SJSA1 (cell line): ENCODE data around the gene CREM. TPM values are rescaled to one million over a fixed set of nuclear protein-coding genes. Genes with fewer than 3 reads are reported as not detected.

Experiments
- DNase-seq, 2 experiments: peaks; one replicate each; pipeline ENCODE4 v3.0.0-alpha.2; 2015 to 2020; ENCODE audit warnings: low spot score in 2 of 2, low read depth in 1 of 2
- H3K27ac ChIP-seq: fragments of 250-450 bp; sonication (Bioruptor Pico); 2 replicates; pipeline ENCODE4 v1.5.1; 2020; ENCODE audit warnings: mild to moderate bottlenecking, moderate library complexity
- H3K27me3 ChIP-seq: fragments of 250-450 bp; sonication (Bioruptor Pico); replicated peaks from 2 replicates; pipeline ENCODE4 v1.5.1; 2020; ENCODE audit warnings: mild to moderate bottlenecking, moderate library complexity
- H3K36me3 ChIP-seq: fragments of 250-450 bp; sonication (Bioruptor Pico); 2 replicates; pipeline ENCODE4 v1.5.1; 2020; ENCODE audit warnings: mild to moderate bottlenecking
- H3K4me1 ChIP-seq: fragments of 250-450 bp; sonication (Bioruptor Pico); replicated peaks from 2 replicates; pipeline ENCODE4 v1.6.1; 2021; ENCODE audit warnings: mild to moderate bottlenecking
- H3K4me3 ChIP-seq: fragments of 250-450 bp; sonication (Bioruptor Pico); 2 replicates; pipeline ENCODE4 v1.5.1; 2020; ENCODE audit warnings: mild to moderate bottlenecking
- H3K9me3 ChIP-seq: fragments of 250-450 bp; sonication (Bioruptor Pico); replicated peaks from 2 replicates; pipeline ENCODE4 v1.5.1; 2020; ENCODE audit warnings: mild to moderate bottlenecking
- total RNA-seq: library from RNA; depleted of rRNA; stranded (reverse); fragments of >200 nt; shearing (Covaris generic); gene quantifications from 2 replicates; pipeline ENCODE4 v1.2.3, GENCODE V29; 2014

The CREM gene
- total RNA-seq, 1 experiment from 2014 or later, result 38.6 TPM

DNA sequence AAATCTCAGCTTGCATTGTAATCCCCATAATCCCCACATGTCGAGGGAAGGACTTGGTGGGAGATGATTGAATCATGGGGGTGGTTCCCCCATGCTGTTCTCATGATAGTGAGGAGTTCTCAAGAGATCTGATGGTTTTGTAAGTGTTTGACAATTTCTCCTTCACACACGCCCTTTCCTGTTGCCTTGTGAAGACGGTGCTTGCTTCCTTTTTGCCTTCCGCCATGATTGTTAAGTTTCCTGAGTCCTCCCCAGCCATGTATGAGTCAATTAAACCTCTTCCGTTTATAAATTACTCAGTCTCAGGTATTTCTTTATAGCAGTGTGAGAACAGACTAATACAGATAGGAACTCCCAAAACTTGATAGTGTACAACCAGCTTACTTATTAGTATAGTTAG is 98.6 kb downstream of the CREM start:
- no peaks in the 10 kb centered on the region for H3K36me3 ChIP-seq
- H3K4me3 ChIP-seq, result no peak overlapping the region
- H3K9me3 ChIP-seq, result no peaks in the 10 kb centered on the region
- H3K27ac ChIP-seq, result no peak overlapping the region
- no peaks in the 10 kb centered on the region for H3K4me1 ChIP-seq
- no peaks in the 10 kb centered on the region for H3K27me3 ChIP-seq
- no peak for DNase-seq

DNA sequence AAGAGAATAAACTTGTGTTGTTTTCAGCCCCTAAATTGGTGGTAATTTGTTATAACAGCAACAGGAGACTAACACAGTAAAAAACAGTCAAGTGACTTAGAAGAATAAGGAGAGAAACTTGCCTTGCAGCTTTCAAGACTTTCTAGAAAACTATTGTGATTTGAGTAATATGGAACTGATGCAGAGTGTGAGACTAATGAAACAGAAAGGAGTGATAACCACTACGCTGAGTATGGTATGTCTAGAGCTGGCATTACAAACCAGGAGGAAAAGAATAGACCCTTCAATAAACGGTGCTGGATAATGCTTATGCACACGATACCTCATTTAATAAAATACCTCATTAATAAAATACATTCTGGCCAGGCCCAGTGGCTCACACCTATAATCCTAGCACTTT is 99.9 kb downstream of the CREM start:
- Histone ChIP-seq H3K4me1 (no peaks in the 10 kb centered on the region), H3K27me3 (no peaks in the 10 kb centered on the region), H3K4me3 (no peak overlapping the region), H3K27ac (no peak overlapping the region), H3K36me3 (no peaks in the 10 kb centered on the region), H3K9me3 (no peaks in the 10 kb centered on the region)
- DNase-seq, result no peak

DNA sequence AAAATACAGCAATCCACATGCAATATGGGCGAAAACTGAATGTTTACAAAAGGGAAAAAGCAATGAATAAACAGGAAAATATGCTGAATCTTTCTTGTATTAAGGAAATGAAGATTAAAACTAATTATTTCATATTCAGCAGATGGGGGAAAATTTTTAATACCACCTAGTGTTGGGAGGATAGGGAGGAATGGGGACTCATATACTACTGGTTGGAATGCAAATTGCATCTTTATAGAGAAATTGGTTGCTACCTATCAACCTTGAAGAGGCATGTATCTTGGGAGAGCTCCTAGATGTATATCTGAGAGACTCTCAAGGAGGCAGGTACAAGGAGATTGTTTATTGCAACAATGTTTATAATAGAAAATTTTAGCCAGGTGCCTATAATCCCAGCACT is 101.4 kb downstream of the CREM start:
- no peak overlapping the region for H3K27ac ChIP-seq
- H3K4me3 ChIP-seq, result no peak overlapping the region
- no peaks in the 10 kb centered on the region for H3K36me3 ChIP-seq
- DNase-seq, result no peak
- no peaks in the 10 kb centered on the region for H3K27me3 ChIP-seq
- H3K4me1 ChIP-seq, result no peaks in the 10 kb centered on the region
- no peaks in the 10 kb centered on the region for H3K9me3 ChIP-seq

- no peaks in the 10 kb centered on the region for H3K36me3 ChIP-seq
- H3K4me1 ChIP-seq, result no peaks in the 10 kb centered on the region
- no peak overlapping the region for H3K27ac ChIP-seq
- DNase-seq, result no peak
- H3K27me3 ChIP-seq, result no peaks in the 10 kb centered on the region
- H3K9me3 ChIP-seq, result no peaks in the 10 kb centered on the region
- H3K4me3 ChIP-seq, result no peak overlapping the region
Measured at GRCh38 chr10:35231646-35232045, 105.0 kb downstream of the CREM start.

DNA sequence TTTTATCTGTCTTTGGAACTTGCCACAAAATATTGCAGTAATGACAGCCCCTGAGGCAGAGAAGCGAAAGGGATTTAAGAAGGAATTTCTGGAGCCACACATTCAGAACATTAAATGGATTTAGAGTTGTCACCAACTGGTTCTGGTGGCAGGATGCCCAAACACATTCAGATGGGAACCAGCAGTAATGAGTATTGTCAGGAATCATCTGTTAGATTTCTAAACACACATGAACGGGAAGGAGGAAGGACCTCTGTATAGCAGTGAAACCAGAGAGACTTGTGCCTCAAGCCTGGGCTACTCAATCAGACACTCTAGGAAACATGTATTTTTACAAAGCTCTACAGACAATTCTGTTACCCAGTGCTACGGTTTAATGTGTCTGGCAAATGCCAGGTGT is 105.9 kb downstream of the CREM start:
- H3K4me1 ChIP-seq, result no peaks in the 10 kb centered on the region
- no peaks in the 10 kb centered on the region for H3K36me3 ChIP-seq

DNA sequence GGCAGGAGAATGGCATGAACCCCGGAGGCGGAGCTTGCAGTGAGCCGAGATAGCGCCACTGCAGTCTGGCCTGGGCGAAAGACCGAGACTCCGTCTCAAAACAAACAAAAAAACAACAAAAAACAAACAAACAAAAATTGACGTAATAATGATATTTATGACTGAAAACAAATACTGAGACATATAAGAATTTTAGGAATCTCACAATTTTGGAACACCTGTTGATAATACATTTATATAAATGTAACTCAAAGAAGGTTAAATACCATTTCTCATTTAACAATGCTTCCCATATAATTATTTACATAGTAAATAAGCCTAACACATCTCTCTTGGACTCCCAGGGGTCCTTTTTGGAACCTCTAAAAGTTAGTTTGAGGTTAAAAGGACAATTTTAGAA is 107.4 kb downstream of the CREM start:
- no peak overlapping the region for H3K4me3 ChIP-seq

More for the DNA sequence above, 105.9 kb downstream of the CREM start:
- no peak overlapping the region for H3K27ac ChIP-seq
- H3K9me3 ChIP-seq, result no peaks in the 10 kb centered on the region
- no peak for DNase-seq
- H3K27me3 ChIP-seq, result no peaks in the 10 kb centered on the region
- no peak overlapping the region for H3K4me3 ChIP-seq

GRCh38 chr10:35236739-35237138 is 110.1 kb downstream of the CREM start:
- Histone ChIP-seq H3K4me3 (no peak overlapping the region), H3K4me1 (no peaks in the 10 kb centered on the region), H3K27ac (no peak overlapping the region), H3K36me3 (no peaks in the 10 kb centered on the region), H3K27me3 (no peaks in the 10 kb centered on the region), H3K9me3 (no peaks in the 10 kb centered on the region)
- DNase-seq, result no peak

More for the DNA sequence above, 107.4 kb downstream of the CREM start:
- Histone ChIP-seq H3K27ac (no peak overlapping the region), H3K4me1 (no peaks in the 10 kb centered on the region), H3K9me3 (no peaks in the 10 kb centered on the region), H3K36me3 (no peaks in the 10 kb centered on the region), H3K27me3 (no peaks in the 10 kb centered on the region)
- no peak for DNase-seq

- Histone ChIP-seq H3K4me1 (no peaks in the 10 kb centered on the region), H3K36me3 (no peaks in the 10 kb centered on the region), H3K27ac (no peak overlapping the region), H3K4me3 (no peak overlapping the region), H3K27me3 (no peaks in the 10 kb centered on the region), H3K9me3 (no peaks in the 10 kb centered on the region)
- DNase-seq, result no peak
Measured at GRCh38 chr10:35237766-35238512, 111.3 kb downstream of the CREM start.

DNA sequence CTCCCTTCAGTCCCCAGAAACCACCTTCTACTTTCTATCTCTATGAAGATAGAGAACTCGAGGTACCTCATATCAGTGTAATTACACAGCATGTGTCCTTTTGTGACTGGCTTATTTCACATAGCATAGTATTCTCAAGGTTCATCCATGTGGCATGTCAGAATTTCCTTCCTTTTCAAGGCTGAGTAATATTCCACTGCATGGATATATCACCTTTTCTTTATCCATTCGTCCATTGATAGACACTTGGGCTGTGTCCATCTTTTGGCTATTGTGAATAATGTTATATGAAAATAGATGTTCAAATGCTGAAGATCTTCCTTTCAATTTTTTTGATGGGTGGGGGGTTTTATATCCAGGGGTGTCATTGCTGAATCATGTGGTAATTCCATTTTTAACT is 117.9 kb downstream of the CREM start:
- Histone ChIP-seq H3K9me3 (no peaks in the 10 kb centered on the region), H3K36me3 (no peaks in the 10 kb centered on the region), H3K4me3 (no peak overlapping the region), H3K27ac (no peak overlapping the region), H3K27me3 (no peaks in the 10 kb centered on the region), H3K4me1 (no peaks in the 10 kb centered on the region)
- DNase-seq, result no peak

DNA sequence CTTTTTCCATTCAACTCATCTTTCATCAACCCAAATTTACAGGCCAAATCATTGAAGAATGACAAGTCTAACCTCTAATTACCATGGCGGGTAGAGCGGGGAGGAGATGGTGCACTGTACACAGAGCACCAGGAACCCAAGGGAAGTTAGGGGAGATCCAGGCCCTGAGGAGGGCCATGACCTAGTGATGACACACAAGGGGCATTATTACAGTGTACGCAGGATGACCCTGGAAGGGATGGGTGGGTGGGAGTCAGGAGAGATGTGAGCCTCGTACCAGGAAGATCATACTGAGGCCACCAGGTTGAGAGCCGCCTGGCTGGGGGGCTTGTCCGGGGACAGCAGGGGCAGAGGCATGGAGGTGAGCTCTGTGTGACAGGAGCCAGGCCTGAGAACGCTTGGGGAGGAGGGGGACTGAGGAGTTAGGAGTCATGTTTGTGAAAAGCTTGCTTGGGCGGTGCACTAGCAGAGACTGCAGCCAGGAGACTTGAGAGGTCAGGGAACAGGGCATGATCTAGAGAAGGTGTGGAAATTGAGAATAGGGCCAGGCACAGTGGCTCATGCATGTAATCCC is 120.2 kb downstream of the CREM start:
- Histone ChIP-seq H3K9me3 (no peaks in the 10 kb centered on the region), H3K27me3 (no peaks in the 10 kb centered on the region), H3K4me1 (no peaks in the 10 kb centered on the region), H3K4me3 (no peak overlapping the region), H3K27ac (no peak overlapping the region), H3K36me3 (no peaks in the 10 kb centered on the region)
- DNase-seq, result no peak

DNA sequence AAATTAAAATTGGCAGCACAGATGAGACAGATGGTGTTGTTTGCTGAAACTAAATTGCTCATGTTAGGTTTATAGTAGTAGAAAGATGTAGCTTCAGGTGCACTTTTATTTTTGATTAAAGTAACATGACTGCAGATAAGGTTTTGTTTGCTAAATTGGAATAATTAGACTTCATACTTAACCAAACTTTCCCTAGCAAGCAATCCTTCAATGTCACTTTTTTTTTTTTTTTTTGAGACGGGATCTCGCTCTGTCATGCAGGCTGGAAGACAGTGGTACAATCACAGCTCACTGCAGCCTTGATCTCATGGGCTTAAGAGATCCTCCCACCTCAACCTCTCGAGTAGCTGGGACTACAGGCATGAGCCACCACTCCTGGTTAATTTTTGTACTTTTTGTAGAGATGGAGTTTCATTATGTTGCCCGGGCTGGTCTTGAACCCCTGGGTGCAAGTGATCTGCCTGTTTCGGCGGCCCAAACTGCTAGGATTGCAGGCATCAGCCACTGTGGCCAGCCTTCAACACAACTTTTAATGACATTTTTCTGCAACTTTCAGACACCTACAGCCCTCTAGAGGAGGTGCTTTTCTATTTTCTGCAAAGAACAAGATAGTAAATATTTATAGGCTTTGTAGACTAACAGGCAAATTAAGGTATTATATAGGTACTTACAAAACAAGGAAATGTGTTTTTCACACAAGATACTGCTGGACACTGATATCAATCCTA is 124.9 kb downstream of the CREM start:
- H3K9me3 ChIP-seq, result no peaks in the 10 kb centered on the region
- no peaks in the 10 kb centered on the region for H3K36me3 ChIP-seq
- H3K27ac ChIP-seq, result no peak overlapping the region
- H3K4me3 ChIP-seq, result no peak overlapping the region
- no peaks in the 10 kb centered on the region for H3K27me3 ChIP-seq
- DNase-seq, result no peak
- H3K4me1 ChIP-seq, result no peaks in the 10 kb centered on the region

- no peak for DNase-seq
- Histone ChIP-seq H3K4me1 (peaks cover 11% of the 10 kb centered on the region), H3K36me3 (no peaks in the 10 kb centered on the region), H3K4me3 (no peak overlapping the region), H3K9me3 (no peaks in the 10 kb centered on the region), H3K27me3 (no peaks in the 10 kb centered on the region), H3K27ac (no peak overlapping the region)
Measured at GRCh38 chr10:35257057-35257983, 130.7 kb downstream of the CREM start.

DNA sequence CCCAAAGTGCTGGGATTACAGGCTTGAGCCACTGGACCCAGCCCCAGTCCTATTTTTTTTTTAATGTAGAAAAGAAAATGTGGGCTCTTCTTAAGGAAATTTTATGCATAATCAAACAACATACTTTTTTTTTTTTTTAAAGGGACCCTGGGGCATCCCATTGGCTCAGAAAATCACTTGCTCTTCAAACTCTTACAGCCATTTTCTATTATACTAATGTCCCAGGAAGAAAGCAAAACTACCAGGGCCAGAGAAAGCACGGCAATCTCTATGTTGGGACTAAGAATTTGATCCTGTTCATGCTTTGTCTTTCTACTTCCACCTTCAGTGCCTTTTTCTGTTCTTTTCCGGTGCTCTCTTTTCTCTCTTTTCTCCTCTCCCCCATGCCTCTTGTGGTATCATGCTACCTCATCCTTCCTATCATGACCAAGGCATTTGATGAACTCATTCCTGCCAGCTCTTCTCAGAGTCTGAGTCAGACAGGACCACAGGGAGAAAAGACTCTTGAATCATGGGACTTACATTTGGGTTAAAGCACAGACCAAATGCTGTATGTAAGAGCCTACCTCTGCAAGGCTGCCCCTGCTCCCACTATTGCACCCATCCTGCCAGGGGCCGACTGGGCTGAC is 133.2 kb downstream of the CREM start:
- H3K4me3 ChIP-seq, result no peak overlapping the region
- H3K9me3 ChIP-seq, result no peaks in the 10 kb centered on the region
- no peaks in the 10 kb centered on the region for H3K27me3 ChIP-seq
- peak; percentile 62 to 70 for DNase-seq
- peaks cover 11% of the 10 kb centered on the region for H3K4me1 ChIP-seq
- no peaks in the 10 kb centered on the region for H3K36me3 ChIP-seq
- peak overlapping the region; percentile 40 for H3K27ac ChIP-seq
